ENCODE results near the gene POU2F3.

- TF ChIP-seq CTCF (IDR thresholded peaks at IDR 0.05) = no peak
- TF ChIP-seq POLR2A (IDR thresholded peaks at IDR 0.05) = no peak
Measured at GRCh38 chr11:120283124-120283523, 43.2 kb downstream of the POU2F3 start.

Measured in heart left ventricle (tissue), 13 donors.